ENCODE data around the gene TRPV6.

- TF ChIP-seq POLR2A (IDR thresholded peaks at IDR 0.05) (no peak), CTCF (IDR thresholded peaks at IDR 0.05) (no peak), EP300 (IDR thresholded peaks at IDR 0.05) (no peak), POLR2AphosphoS5 (IDR thresholded peaks at IDR 0.05) (no peak)
These were observed 18.6 kb upstream of the TRPV6 start for GRCh38 chr7:142904128-142904527.
